KOPT-K1 (cell line): ENCODE results near the gene PPP1R13L.
"Not testable (repeated sequence)": the region's sequence is repeated elsewhere in the genome, so short reads cannot be mapped to it uniquely, and the experiment has no call there.

ENCODE experiments used
- H3K27ac ChIP-seq: fragments of 200-600 bp; sonication (generic); 2 replicates; pipeline ENCODE4 v1.5.1; 2016; ENCODE audit warnings: antibody characterized with exemption, mild to moderate bottlenecking, low read depth, low read length; ENCODE audit not compliant: poor library complexity, severe bottlenecking
- H3K36me3 ChIP-seq: fragments of 200-600 bp; sonication (generic); 2 replicates; pipeline ENCODE4 v1.5.1; 2017; ENCODE audit warnings: antibody characterized with exemption, mild to moderate bottlenecking, low read length, moderate library complexity; ENCODE audit not compliant: insufficient read depth
- H3K9me3 ChIP-seq: fragments of 200-600 bp; sonication (generic); 2 replicates; pipeline ENCODE4 v1.5.1; 2017; ENCODE audit warnings: antibody characterized with exemption, low read length, mild to moderate bottlenecking; ENCODE audit not compliant: insufficient read depth, poor library complexity, severe bottlenecking

PPP1R13L gene

GRCh38 chr19:45440873-45441654 is 36.2 kb upstream of the PPP1R13L start:
- Histone ChIP-seq H3K9me3 (no peaks in the 10 kb centered on the region), H3K27ac (no peak overlapping the region), H3K36me3 (no peaks in the 10 kb centered on the region)

- Histone ChIP-seq H3K27ac (no peak overlapping the region), H3K36me3 (no peaks in the 10 kb centered on the region), H3K9me3 (no peaks in the 10 kb centered on the region)
These were observed 35.4 kb upstream of the PPP1R13L start for GRCh38 chr19:45440259-45440638.

GRCh38 chr19:45439569-45440258 is 34.8 kb upstream of the PPP1R13L start:
- H3K36me3 ChIP-seq = no peaks in the 10 kb centered on the region
- no peaks in the 10 kb centered on the region for H3K9me3 ChIP-seq
- peak overlapping the region; percentile 31 for H3K27ac ChIP-seq

- Histone ChIP-seq H3K27ac (no peak overlapping the region), H3K36me3 (no peaks in the 10 kb centered on the region), H3K9me3 (no peaks in the 10 kb centered on the region)
These were observed 34.3 kb upstream of the PPP1R13L start for GRCh38 chr19:45439190-45439568.

GRCh38 chr19:45437328-45437727 is 32.5 kb upstream of the PPP1R13L start:
- no peaks in the 10 kb centered on the region for H3K36me3 ChIP-seq
- H3K27ac ChIP-seq = no peak overlapping the region
- no peaks in the 10 kb centered on the region for H3K9me3 ChIP-seq

- H3K36me3 ChIP-seq, H3K9me3 ChIP-seq, H3K27ac ChIP-seq: not testable (repeated sequence)
These were observed 27.7 kb upstream of the PPP1R13L start for GRCh38 chr19:45432543-45432942.

GRCh38 chr19:45431008-45431407 is 26.1 kb upstream of the PPP1R13L start:
- not testable (repeated sequence) for H3K9me3 ChIP-seq, H3K27ac ChIP-seq, H3K36me3 ChIP-seq

- not testable (repeated sequence) for H3K9me3 ChIP-seq, H3K36me3 ChIP-seq, H3K27ac ChIP-seq
These were observed 25.0 kb upstream of the PPP1R13L start for GRCh38 chr19:45429896-45430295.

GRCh38 chr19:45428384-45429231 is 23.7 kb upstream of the PPP1R13L start:
- Histone ChIP-seq H3K27ac (no peak overlapping the region), H3K9me3 (no peaks in the 10 kb centered on the region), H3K36me3 (no peaks in the 10 kb centered on the region)

- Histone ChIP-seq H3K27ac (peak overlapping the region; percentile 74), H3K36me3 (peaks cover 15% of the 10 kb centered on the region; the same call in 1 of the 2 replicates), H3K9me3 (no peaks in the 10 kb centered on the region)
These were observed 19.6 kb upstream of the PPP1R13L start for GRCh38 chr19:45424191-45425058.

GRCh38 chr19:45423589-45424190 is 18.8 kb upstream of the PPP1R13L start, which contains the start of gene ERCC1:
Gene ERCC1, minus strand, starts transcription at chr19:45423917. Its CDS starts 543 bp downstream, at chr19:45423374.
- H3K36me3 ChIP-seq = peaks cover 22% of the 10 kb centered on the region; the same call in 1 of the 2 replicates
- H3K27ac ChIP-seq = peak within 1 kb of the TSS; percentile 74
- H3K9me3 ChIP-seq = no peaks in the 10 kb centered on the region

GRCh38 chr19:45423033-45423588 is 18.2 kb upstream of the PPP1R13L start:
- Histone ChIP-seq H3K27ac (peak overlapping the region; percentile 74), H3K9me3 (no peaks in the 10 kb centered on the region), H3K36me3 (peaks cover 26% of the 10 kb centered on the region; the same call in 1 of the 2 replicates)

- H3K9me3 ChIP-seq = no peaks in the 10 kb centered on the region
- peaks cover 37% of the 10 kb centered on the region; the same call in 1 of the 2 replicates for H3K36me3 ChIP-seq
- no peak overlapping the region for H3K27ac ChIP-seq
These were observed 17.2 kb upstream of the PPP1R13L start for GRCh38 chr19:45421947-45422498.
